RWPE1 (cell line): ENCODE measurements around the gene BNIP5.
"Not testable (repeated sequence)": the region's sequence is repeated elsewhere in the genome, so short reads cannot be mapped to it uniquely, and the experiment has no call there.

Experiments used
- CTCF ChIA-PET: fragments of 350-600 bp; sonication (Branson Sonifier 250); formaldehyde crosslinking; extraction: SDS; loops from one replicate; lab custom pipeline; 2021; lab: Yijun Ruan, JAX
- POLR2A ChIA-PET: fragments of 400-600 bp; formaldehyde crosslinking; extraction: SDS; loops from one replicate; lab custom pipeline; 2020; ENCODE audit warnings: antibody characterized with exemption; ENCODE audit not compliant: low non-redundant PET; lab: Yijun Ruan, JAX
- DNase-seq: peaks from one replicate; pipeline ENCODE4 v3.0.0; 2012; ENCODE audit warnings: low spot score
- H3K27ac ChIP-seq: fragments of 450-650 bp; 2 replicates; pipeline ENCODE4 v1.5.1; 2017
- CTCF ChIP-seq: fragments of 450-650 bp; conservative IDR thresholded peaks from 2 replicates; pipeline ENCODE4 v1.5.1; 2017; ENCODE audit warnings: low read depth, mild to moderate bottlenecking

BNIP5 gene

DNA sequence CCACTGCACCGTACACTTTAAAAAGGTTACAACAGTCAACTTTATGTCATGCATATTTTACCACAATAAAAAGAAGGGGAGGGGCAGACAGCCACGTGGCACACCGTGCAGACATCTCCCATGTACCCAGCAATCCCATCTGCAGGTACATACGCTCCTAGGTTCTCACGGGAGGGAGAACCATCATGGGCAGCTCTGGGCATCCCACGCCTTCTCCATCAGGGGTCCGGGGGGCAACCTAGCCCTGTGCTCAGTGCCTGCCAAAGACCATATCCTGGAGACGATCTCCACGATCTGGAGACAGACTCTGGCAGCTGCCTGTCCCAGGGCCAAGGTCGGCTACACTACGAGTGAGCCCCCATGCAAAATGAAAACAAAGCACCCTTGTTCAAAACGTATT lies 2.5 kb upstream of the BNIP5 start:
- ChIA-PET CTCF (no interaction called here), POLR2A (no interaction called here)
- DNase-seq: no peak
- TF ChIP-seq CTCF: no peak
- no peak overlapping the region for H3K27ac ChIP-seq

DNA sequence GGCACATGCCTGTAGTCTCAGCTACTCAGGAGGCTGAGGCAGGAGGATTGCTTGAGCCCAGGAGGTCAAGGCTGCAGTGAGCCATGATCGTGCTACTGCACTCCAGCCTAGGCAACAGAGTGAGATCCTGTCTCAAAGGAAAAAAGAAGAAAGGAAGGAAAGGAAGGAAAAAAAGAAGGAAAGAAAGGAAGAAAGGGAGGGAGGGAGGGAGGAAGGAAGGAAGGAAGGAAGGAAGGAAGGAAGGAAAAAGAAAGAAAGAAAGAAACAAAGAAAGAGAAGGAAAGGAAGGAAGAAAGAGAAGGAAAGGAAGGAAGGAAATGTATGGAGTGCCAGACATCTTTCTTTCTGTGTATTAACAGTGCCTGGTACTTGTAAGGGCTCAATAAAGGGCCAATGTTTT lies 1.5 kb upstream of the BNIP5 start:
- H3K27ac ChIP-seq, POLR2A ChIA-PET, CTCF ChIA-PET, DNase-seq: not testable (repeated sequence)

DNA sequence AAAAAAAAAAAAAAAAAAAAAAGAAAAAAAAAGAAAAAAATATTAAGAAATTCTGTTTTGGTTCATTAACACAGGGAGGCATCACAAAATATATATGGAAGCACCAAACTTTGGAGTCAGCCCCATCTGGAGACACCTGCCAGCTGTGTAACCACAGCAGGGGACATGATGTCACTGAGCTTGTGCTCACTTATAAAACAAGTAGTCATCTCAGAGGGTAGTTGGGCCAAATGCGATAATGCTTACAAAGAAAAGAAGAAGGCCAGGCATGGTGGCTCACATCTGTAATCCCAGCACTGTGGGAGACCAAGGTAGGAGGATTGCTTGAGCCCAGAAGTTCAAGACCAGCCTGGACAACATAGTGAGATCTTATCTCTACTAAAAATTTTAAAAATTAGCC lies 1.1 kb upstream of the BNIP5 start:
- no peak for TF ChIP-seq CTCF
- no peak overlapping the region for H3K27ac ChIP-seq
- ChIA-PET POLR2A (no interaction called here), CTCF (no interaction called here)
- DNase-seq: no peak

- no peak for TF ChIP-seq CTCF
- CTCF ChIA-PET: no interaction called here
- DNase-seq: no peak
- no peak overlapping the region for H3K27ac ChIP-seq
- POLR2A ChIA-PET: no interaction called here
Observed at GRCh38 chr6:36336208-36336710, 429 bp downstream of the BNIP5 start.

- ChIA-PET POLR2A (no interaction called here), CTCF (no interaction called here)
- DNase-seq: no peak
- no peak overlapping the region for H3K27ac ChIP-seq
- no peak for TF ChIP-seq CTCF
Observed at GRCh38 chr6:36335465-36336207, 1.1 kb downstream of the BNIP5 start.

GRCh38 chr6:36334832-36335459 lies 1.7 kb downstream of the BNIP5 start:
- H3K27ac ChIP-seq: no peak overlapping the region
- ChIA-PET CTCF (interaction anchor here (1.8 kb wide), 1 partner anchor 33 kb away, joined by 5 read pairs; no protein-coding TSS in a partner anchor), POLR2A (no interaction called here)
- TF ChIP-seq CTCF: no peak
- DNase-seq: no peak
